ENCODE measurements around the gene DENND1B.
"Not testable (repeated sequence)": the region's sequence is repeated elsewhere in the genome, so short reads cannot be mapped to it uniquely, and the experiment has no call there.

The DENND1B gene

DNA sequence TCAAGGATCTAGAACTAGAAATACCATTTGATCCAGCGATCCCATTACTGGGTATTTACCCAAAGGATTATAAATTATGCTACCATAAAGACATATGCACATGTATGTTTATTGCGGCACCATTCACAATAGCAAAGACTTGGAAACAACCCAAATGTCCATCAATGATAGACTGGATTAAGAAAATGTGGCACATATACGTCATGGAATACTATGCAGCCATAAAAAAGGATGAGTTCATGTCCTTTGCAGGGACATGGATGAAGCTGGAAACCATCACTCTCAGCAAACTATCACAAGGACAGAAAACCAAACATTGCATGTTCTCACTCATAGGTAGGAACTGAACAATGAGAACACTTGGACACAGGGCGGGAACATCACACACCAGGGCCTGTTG is 199.7 kb downstream of the DENND1B start:
- H3K4me1 Mint-ChIP-seq (ENCODE audit: low read depth); H3K27me3 Mint-ChIP-seq; H3K27ac Mint-ChIP-seq; H3K4me3 Mint-ChIP-seq; H3K9me3 Mint-ChIP-seq: not testable (repeated sequence)
- H3K36me3 Mint-ChIP-seq (ENCODE audit: low read depth): peaks cover 52% of the 10 kb centered on the region

DNA sequence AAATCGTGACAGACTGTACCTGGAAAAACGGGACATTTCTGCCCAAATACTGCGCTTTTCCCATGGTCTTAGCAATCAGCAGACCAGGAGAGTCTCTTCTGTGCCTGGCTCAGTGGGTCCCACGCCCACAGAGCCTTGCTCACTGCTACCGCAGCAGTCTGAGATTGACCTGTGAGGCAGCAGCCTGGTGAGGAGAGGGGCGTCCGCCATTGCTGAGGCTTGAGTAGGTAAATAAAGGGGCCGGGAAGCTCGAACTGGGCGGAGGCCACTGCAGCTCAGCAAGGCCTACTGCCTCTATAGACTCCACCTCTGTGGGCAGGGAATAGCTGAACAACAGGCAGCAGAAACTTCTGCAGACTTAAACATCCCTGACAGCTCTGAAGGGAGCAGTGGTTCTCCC is 203.1 kb downstream of the DENND1B start:
- Mint-ChIP-seq H3K27ac (no peak overlapping the region), H3K9me3 (peaks cover 11% of the 10 kb centered on the region), H3K36me3 (ENCODE audit: low read depth) (peaks cover 70% of the 10 kb centered on the region), H3K27me3 (no peaks in the 10 kb centered on the region), H3K4me3 (no peak overlapping the region), H3K4me1 (ENCODE audit: low read depth) (no peaks in the 10 kb centered on the region)

DNA sequence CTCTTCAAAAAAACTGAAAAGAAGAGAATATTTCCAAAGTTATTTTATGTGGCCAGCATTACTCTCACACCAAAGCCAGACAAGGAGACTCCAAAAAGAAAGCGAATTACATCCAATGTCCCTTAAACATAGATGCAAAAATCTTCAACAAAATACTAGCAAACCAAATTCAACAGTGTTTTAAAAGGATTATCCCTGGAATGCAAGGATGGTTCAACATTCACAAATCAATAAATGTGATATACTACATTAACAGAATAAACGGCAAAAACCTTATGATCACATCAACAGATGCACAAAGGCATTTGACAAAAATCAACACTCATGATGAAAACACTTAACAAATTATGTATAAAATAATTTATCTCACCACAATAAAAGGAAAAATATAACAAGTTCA is 207.8 kb downstream of the DENND1B start:
- no peak overlapping the region for H3K4me3 Mint-ChIP-seq
- peaks cover 17% of the 10 kb centered on the region for H3K9me3 Mint-ChIP-seq
- no peaks in the 10 kb centered on the region for H3K27me3 Mint-ChIP-seq
- peaks cover 53% of the 10 kb centered on the region for H3K36me3 Mint-ChIP-seq (ENCODE audit: low read depth)
- no peak overlapping the region for H3K27ac Mint-ChIP-seq
- H3K4me1 Mint-ChIP-seq (ENCODE audit: low read depth): no peaks in the 10 kb centered on the region

DNA sequence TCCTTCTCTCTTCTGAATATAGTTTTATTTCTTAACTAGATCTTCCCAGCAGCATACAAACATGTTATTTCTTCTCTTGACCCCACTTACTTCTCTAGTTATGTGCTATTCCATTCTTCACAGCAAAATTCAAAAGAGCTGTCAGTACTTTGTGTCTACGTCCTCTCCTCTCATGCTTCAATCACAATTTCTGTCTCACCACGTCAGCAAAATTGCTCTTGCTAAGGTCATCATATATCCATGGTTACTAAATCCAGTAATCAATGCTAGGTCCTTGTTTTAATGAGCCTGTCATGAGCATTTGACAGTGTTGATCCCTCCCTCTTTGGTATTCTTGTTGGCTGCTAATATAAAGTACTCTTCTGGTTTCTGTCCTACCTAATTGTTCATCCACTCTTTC is 214.2 kb downstream of the DENND1B start:
- H3K27ac Mint-ChIP-seq: no peak overlapping the region
- no peaks in the 10 kb centered on the region for H3K36me3 Mint-ChIP-seq (ENCODE audit: low read depth)
- no peaks in the 10 kb centered on the region for H3K9me3 Mint-ChIP-seq
- H3K4me3 Mint-ChIP-seq: no peak overlapping the region
- no peaks in the 10 kb centered on the region for H3K27me3 Mint-ChIP-seq
- H3K4me1 Mint-ChIP-seq (ENCODE audit: low read depth): no peaks in the 10 kb centered on the region

DNA sequence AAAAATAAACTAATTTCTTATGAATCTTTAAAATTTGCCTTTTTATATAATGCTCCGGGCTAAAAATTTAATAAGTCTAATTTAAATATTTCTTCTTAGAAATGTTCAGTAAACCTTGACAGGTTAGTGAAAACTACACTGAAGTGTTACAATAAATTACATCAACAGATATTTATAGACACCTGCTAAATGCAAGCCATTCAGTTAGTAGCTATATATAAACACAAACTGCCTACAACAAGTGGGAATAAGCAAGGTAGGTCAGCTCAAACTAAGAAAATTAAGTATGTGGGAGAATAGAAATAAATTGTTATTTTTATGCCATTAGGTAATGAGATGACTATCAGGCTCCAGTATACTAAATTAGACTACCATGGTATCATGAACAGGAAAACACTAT is 215.6 kb downstream of the DENND1B start:
- no peaks in the 10 kb centered on the region for H3K4me1 Mint-ChIP-seq (ENCODE audit: low read depth)

DNA sequence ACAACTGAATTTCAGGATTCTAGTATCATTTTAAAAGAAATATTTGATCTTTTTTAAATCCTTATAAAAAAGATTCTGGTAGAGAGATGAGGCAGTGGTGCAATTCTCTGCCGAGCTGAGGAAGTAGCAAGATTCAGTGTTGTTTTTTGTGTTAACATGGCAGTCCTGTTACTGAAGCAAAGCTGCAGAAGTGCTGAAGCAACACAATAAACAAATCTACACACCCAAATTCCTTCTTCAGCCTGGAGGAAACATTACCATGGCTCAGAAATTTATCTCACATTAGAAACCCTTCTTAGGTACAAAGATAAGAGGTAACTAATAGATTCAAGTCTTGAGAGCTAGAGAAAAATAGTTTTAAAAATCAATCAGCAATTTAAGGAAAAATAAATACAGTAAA is 216.0 kb downstream of the DENND1B start:
- no peaks in the 10 kb centered on the region for H3K4me1 Mint-ChIP-seq (ENCODE audit: low read depth)
- H3K9me3 Mint-ChIP-seq: no peaks in the 10 kb centered on the region
- no peak overlapping the region for H3K27ac Mint-ChIP-seq
- no peak overlapping the region for H3K4me3 Mint-ChIP-seq
- no peaks in the 10 kb centered on the region for H3K27me3 Mint-ChIP-seq
- H3K36me3 Mint-ChIP-seq (ENCODE audit: low read depth): no peaks in the 10 kb centered on the region

More for the DNA sequence above, 215.6 kb downstream of the DENND1B start:
- Mint-ChIP-seq H3K27ac (no peak overlapping the region), H3K36me3 (ENCODE audit: low read depth) (no peaks in the 10 kb centered on the region), H3K4me3 (no peak overlapping the region), H3K27me3 (no peaks in the 10 kb centered on the region), H3K9me3 (no peaks in the 10 kb centered on the region)

DNA sequence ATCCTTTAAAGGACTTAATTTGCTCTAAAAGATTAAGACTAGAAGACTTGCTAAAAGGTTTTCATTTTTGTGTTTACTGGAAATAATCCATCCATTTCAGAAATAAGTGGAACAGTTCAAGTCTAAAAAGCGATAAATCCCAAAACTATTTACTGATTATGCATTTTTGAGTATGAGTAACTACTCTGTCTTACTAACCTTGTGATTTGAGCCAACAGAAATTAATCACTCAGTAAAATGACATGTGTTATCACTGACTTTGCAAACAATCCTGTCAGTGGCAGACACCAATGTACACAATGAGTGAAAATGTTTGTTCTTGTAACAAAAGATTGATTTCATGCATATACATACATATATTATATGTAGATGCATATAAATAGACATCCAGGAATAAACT is 218.0 kb downstream of the DENND1B start:
- no peaks in the 10 kb centered on the region for H3K27me3 Mint-ChIP-seq
- H3K9me3 Mint-ChIP-seq: no peaks in the 10 kb centered on the region
- no peaks in the 10 kb centered on the region for H3K36me3 Mint-ChIP-seq (ENCODE audit: low read depth)
- no peak overlapping the region for H3K4me3 Mint-ChIP-seq
- no peak overlapping the region for H3K27ac Mint-ChIP-seq
- H3K4me1 Mint-ChIP-seq (ENCODE audit: low read depth): no peaks in the 10 kb centered on the region

DNA sequence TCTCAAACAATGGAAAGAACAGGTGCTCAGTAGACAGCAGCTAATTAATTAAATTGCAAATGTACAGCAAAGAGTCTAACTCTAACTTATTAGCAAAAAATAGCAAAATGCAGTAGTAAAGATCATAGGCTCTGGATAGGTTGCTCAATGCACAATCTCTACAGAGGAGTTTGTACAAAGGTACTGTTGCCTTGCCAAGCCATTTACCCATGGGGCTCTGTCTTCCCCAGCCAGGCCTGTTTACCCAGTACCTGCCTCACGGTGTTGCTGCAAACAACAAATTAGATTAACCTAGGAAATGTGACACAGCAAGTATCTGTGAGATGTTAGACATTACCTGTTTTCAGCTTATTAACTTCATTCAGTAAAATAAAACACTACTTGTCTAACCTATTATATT is 222.0 kb downstream of the DENND1B start:
- H3K27ac Mint-ChIP-seq: no peak overlapping the region
- H3K36me3 Mint-ChIP-seq (ENCODE audit: low read depth): peaks cover 7% of the 10 kb centered on the region
- H3K4me3 Mint-ChIP-seq: no peak overlapping the region
- H3K4me1 Mint-ChIP-seq (ENCODE audit: low read depth): no peaks in the 10 kb centered on the region
- no peaks in the 10 kb centered on the region for H3K9me3 Mint-ChIP-seq
- H3K27me3 Mint-ChIP-seq: no peaks in the 10 kb centered on the region

DNA sequence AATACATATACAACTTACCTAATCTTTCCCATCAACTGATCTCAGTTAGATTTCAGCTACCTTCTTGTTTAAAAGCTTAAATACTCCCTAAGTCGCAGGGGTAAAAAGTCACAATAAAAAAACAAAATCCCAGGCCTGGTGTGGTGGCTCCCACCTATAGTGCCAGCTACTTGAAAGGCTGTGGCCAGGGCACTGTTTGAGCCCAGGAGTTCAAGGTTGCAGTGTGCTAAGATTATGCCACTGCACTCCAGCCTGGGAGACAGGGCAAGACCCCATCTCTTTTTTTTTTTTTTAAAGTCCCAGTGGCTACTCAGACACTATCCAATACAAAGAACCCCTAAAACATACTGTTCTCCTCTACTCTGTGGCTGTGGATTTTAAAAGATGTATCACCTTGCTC is 228.3 kb downstream of the DENND1B start:
- peaks cover 16% of the 10 kb centered on the region for H3K36me3 Mint-ChIP-seq (ENCODE audit: low read depth)
- no peaks in the 10 kb centered on the region for H3K4me1 Mint-ChIP-seq (ENCODE audit: low read depth)
- H3K27me3 Mint-ChIP-seq: no peaks in the 10 kb centered on the region
- H3K9me3 Mint-ChIP-seq: no peaks in the 10 kb centered on the region
- no peak overlapping the region for H3K4me3 Mint-ChIP-seq
- no peak overlapping the region for H3K27ac Mint-ChIP-seq

DNA sequence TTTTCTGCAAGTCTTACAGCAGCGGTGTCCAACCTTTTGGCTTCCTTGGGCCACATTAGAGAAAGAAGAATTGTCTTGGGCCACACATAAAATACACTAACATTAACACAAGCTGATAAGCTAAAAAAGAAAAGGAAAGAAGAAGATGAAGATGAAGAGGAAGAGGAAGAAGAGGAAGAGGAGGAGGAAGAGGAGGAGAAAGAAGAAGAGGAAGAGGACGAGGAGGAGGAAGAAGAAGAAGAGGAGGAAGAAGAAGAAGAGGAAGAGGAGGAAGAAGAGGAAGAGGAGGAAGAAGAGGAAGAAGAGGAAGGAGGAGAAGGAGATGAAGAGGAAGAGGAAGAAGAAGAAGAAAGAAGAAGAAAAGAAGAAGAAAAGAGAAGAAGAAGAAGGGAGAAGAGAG is 230.7 kb downstream of the DENND1B start:
- Mint-ChIP-seq H3K27me3 (no peaks in the 10 kb centered on the region), H3K4me1 (ENCODE audit: low read depth) (no peaks in the 10 kb centered on the region), H3K9me3 (no peaks in the 10 kb centered on the region), H3K36me3 (ENCODE audit: low read depth) (peaks cover 8% of the 10 kb centered on the region), H3K4me3 (no peak overlapping the region), H3K27ac (no peak overlapping the region)

DNA sequence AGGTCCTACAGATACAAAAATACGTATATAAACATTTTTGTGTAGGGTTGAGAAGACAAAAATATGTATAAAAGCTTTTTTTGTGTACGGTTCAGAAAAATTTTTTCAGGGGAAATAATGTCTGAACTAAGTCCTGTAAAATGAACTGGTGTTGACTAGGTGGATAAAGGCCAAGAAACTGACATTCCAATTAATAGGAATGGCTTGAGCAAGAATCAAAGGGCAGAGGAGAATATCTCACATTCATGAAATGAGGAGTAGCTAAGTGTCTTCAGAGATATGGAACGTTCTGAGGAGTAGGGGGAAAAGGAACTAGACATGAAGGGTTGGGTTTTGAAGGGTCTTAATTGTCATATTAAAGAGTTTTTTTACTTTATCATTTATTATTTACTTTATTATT is 231.2 kb downstream of the DENND1B start:
- H3K9me3 Mint-ChIP-seq: no peaks in the 10 kb centered on the region
- H3K36me3 Mint-ChIP-seq (ENCODE audit: low read depth): peaks cover 8% of the 10 kb centered on the region
- no peaks in the 10 kb centered on the region for H3K4me1 Mint-ChIP-seq (ENCODE audit: low read depth)
- no peak overlapping the region for H3K27ac Mint-ChIP-seq
- no peaks in the 10 kb centered on the region for H3K27me3 Mint-ChIP-seq
- H3K4me3 Mint-ChIP-seq: no peak overlapping the region

DNA sequence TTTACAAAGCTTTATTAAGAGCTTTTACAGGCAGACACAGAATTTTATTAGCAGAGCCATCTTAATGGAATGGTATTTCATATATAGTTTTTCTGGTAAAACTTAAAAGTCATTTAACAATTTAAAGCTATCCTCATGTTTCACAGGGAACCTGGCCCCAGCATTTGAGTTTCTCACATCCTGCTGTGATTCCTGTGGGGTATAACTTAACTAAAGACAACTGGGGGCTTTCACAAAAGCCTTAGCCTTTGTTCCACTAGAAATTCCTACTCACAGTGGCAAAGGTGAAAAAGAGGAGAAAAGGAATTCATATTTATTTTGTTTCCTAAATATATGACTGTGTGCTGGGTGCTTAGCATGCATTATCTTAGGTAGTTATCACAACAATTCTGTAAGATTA is 233.9 kb downstream of the DENND1B start:
- Mint-ChIP-seq H3K27ac (no peak overlapping the region), H3K36me3 (ENCODE audit: low read depth) (peaks cover 8% of the 10 kb centered on the region), H3K4me3 (no peak overlapping the region)

DNA sequence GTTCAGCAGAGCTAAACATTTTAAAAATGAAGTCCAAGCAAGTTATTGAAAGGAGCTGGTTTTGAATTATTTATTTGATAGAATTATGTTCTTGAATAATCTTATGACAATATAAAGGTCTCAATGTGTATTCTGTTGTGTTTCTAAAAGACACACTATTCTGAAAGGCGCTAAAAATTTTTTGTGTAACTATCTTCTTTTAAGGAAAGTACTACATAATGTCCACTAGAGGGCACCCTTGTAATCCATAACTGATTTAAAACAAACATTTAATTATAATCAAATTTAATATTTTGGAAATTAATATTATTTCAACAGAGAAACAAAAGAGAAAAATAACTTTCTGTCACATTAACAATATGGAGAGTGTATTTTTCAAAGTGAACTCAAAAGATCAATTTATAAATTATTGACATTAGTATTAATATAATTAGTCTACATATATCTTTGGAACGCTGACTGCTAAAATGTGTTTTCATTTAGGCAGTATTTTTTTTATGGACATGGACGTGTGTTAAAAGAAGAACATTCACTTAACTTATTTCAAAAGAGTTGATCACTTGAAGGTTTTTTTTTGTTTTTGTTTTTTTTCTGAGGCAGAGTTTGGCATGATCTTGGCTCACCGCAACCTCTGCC is 248.4 kb downstream of the DENND1B start:
- Mint-ChIP-seq H3K9me3 (no peaks in the 10 kb centered on the region), H3K36me3 (ENCODE audit: low read depth) (no peaks in the 10 kb centered on the region), H3K27me3 (no peaks in the 10 kb centered on the region), H3K27ac (no peak overlapping the region), H3K4me3 (no peak overlapping the region), H3K4me1 (ENCODE audit: low read depth) (no peaks in the 10 kb centered on the region)

More for the DNA sequence above, 233.9 kb downstream of the DENND1B start:
- no peaks in the 10 kb centered on the region for H3K4me1 Mint-ChIP-seq (ENCODE audit: low read depth)
- H3K27me3 Mint-ChIP-seq: no peaks in the 10 kb centered on the region
- H3K9me3 Mint-ChIP-seq: no peaks in the 10 kb centered on the region

DNA sequence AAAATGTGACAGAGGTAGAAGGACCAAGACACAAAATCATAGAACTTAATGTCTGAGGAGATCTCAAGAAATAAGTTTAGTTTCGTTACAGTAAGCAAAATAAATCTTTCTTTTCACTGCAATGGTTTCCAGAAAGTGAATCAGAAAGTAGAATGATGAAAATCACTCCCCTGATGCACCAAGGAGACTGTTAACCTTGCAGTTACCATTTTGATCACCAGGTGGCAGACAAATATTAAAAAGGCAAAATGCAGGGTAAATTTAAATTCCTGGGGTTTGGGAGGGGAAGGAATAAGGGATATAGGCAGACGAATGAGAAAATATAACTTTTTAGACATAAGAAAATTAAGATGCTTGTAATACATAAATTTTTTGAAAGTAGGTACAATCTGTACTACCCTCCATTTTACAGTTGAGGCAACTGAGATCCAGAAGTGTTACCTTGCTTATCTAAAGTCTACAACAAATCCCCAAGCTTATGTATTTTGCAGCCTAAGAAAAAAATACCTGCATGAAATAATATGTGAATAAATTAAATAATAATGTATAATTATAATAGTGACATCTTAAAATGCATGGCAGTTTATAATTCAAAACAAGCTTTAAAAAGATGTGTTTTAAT is 254.1 kb downstream of the DENND1B start:
- H3K4me1 Mint-ChIP-seq (ENCODE audit: low read depth): peaks cover 5% of the 10 kb centered on the region
- H3K36me3 Mint-ChIP-seq (ENCODE audit: low read depth): no peaks in the 10 kb centered on the region
- no peaks in the 10 kb centered on the region for H3K9me3 Mint-ChIP-seq
- H3K4me3 Mint-ChIP-seq: no peak overlapping the region
- H3K27me3 Mint-ChIP-seq: no peaks in the 10 kb centered on the region
- H3K27ac Mint-ChIP-seq: no peak overlapping the region

DNA sequence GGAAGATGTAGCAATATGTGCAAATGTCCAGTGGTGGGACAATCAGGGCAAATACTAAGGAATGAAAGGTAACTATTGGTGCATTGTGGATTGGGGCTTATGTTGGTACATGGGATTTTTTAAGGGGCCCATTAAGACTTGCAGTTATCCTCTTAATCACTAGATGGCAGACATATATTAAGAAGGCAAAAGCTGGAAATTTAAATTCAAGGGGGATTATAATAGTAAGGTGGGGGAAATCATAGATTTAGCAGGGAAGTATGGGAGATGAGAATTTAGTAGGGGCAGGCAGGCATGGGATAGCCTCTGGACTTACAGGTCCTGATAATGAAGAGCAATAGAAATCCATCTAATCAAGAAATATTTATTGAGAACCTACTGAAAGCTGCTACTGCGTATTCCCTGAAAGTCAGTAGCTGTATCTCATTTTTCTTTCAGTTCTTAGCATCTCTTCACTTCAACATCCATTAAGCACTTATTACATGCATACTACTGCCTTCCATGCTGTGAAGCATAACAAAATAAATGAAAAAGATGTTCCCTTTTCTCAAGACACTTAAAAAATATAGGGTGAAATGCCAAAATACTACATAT is 255.4 kb downstream of the DENND1B start:
- H3K27ac Mint-ChIP-seq: no peak overlapping the region
- no peaks in the 10 kb centered on the region for H3K27me3 Mint-ChIP-seq
- peaks cover 5% of the 10 kb centered on the region for H3K4me1 Mint-ChIP-seq (ENCODE audit: low read depth)

DNA sequence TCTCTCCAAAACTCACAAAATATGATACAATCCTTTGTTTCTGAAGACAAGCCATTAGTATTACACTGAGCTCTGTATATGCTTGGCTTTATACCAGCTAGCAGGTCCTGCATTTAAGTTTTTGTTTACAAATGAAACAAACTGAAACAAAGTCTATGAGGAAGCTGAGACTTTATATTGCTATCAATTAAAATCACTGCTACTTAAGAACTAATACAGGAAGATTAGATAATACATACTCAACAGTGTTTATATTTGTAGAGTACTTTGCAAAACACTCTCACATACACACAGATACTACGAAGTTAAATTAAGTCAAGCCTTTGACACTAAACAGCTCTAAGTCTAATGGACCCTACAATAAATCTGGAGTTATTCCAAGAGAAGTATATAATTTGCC is 259.9 kb downstream of the DENND1B start:
- Mint-ChIP-seq H3K4me1 (ENCODE audit: low read depth) (no peaks in the 10 kb centered on the region), H3K36me3 (ENCODE audit: low read depth) (peaks cover 9% of the 10 kb centered on the region), H3K27ac (no peak overlapping the region), H3K9me3 (no peaks in the 10 kb centered on the region), H3K27me3 (no peaks in the 10 kb centered on the region), H3K4me3 (no peak overlapping the region)

More for the DNA sequence above, 255.4 kb downstream of the DENND1B start:
- no peaks in the 10 kb centered on the region for H3K36me3 Mint-ChIP-seq (ENCODE audit: low read depth)
- no peaks in the 10 kb centered on the region for H3K9me3 Mint-ChIP-seq
- H3K4me3 Mint-ChIP-seq: no peak overlapping the region

All from stimulated activated naive CD8-positive, alpha-beta T cell treated with anti-CD3 and anti-CD28 coated beads, Interleukin-15, Interleukin-2, amounts not matched to agents 100 ng/mL and 50 ng/mL, for 24 hours (primary cell).